Stimulated activated CD8-positive, alpha-beta memory T cell treated with anti-CD3 and anti-CD28 coated beads, Interleukin-7, amount 100 ng/mL, for 4 hours (primary cell): ENCODE data around the gene EXOC6B.

Source experiments
- DNase-seq, 2 donors: peaks; one replicate each; pipeline ENCODE4 v3.0.0-alpha.2; 2020; ENCODE audit warnings: low read depth in 2 of 2

EXOC6B gene

GRCh38 chr2:72744049-72744448 lies 81.8 kb downstream of the EXOC6B start:
- no peak for DNase-seq

GRCh38 chr2:72743481-72743880 lies 82.4 kb downstream of the EXOC6B start:
- no peak for DNase-seq

GRCh38 chr2:72738096-72738495 lies 87.7 kb downstream of the EXOC6B start:
- no peak for DNase-seq

GRCh38 chr2:72734432-72734831 lies 91.4 kb downstream of the EXOC6B start:
- no peak for DNase-seq

GRCh38 chr2:72731116-72731515 lies 94.7 kb downstream of the EXOC6B start:
- no peak for DNase-seq

GRCh38 chr2:72727356-72727755 lies 98.5 kb downstream of the EXOC6B start:
- no peak for DNase-seq

- DNase-seq: no peak
Observed at GRCh38 chr2:72723769-72724370, 102.0 kb downstream of the EXOC6B start.

- DNase-seq: no peak
Observed at GRCh38 chr2:72722492-72723070, 103.3 kb downstream of the EXOC6B start.

- DNase-seq: no peak
Observed at GRCh38 chr2:72719416-72719815, 106.4 kb downstream of the EXOC6B start.

- no peak for DNase-seq
Observed at GRCh38 chr2:72718876-72719275, 107.0 kb downstream of the EXOC6B start.

GRCh38 chr2:72716601-72717000 lies 109.2 kb downstream of the EXOC6B start:
- no peak for DNase-seq

- DNase-seq: no peak
Observed at GRCh38 chr2:72713857-72714256, 112.0 kb downstream of the EXOC6B start.

- DNase-seq: no peak
Observed at GRCh38 chr2:72712977-72713376, 112.9 kb downstream of the EXOC6B start.

- no peak for DNase-seq
Observed at GRCh38 chr2:72712304-72712703, 113.5 kb downstream of the EXOC6B start.

- DNase-seq: no peak
Observed at GRCh38 chr2:72710418-72711152, 115.2 kb downstream of the EXOC6B start.

GRCh38 chr2:72708236-72708635 lies 117.6 kb downstream of the EXOC6B start:
- DNase-seq: no peak

- DNase-seq: no peak
Observed at GRCh38 chr2:72698300-72698699, 127.5 kb downstream of the EXOC6B start.

- DNase-seq: no peak
Observed at GRCh38 chr2:72696559-72696958, 129.3 kb downstream of the EXOC6B start.

GRCh38 chr2:72695676-72696075 lies 130.2 kb downstream of the EXOC6B start:
- DNase-seq: no peak

- DNase-seq: no peak
Observed at GRCh38 chr2:72694715-72695496, 130.9 kb downstream of the EXOC6B start.

GRCh38 chr2:72689579-72690195 lies 136.1 kb downstream of the EXOC6B start:
- no peak for DNase-seq

GRCh38 chr2:72685638-72686213 lies 140.1 kb downstream of the EXOC6B start:
- DNase-seq: no peak
